NCI-H524 (cell line): ENCODE measurements around the gene STEAP2.
"Not testable (repeated sequence)": the region's sequence is repeated elsewhere in the genome, so short reads cannot be mapped to it uniquely, and the experiment has no call there.

Source experiments
- DNase-seq, 2 experiments: peaks; one replicate each; lab custom pipeline; 2025; lab: John Stamatoyannopoulos, UW

STEAP2 gene

DNA sequence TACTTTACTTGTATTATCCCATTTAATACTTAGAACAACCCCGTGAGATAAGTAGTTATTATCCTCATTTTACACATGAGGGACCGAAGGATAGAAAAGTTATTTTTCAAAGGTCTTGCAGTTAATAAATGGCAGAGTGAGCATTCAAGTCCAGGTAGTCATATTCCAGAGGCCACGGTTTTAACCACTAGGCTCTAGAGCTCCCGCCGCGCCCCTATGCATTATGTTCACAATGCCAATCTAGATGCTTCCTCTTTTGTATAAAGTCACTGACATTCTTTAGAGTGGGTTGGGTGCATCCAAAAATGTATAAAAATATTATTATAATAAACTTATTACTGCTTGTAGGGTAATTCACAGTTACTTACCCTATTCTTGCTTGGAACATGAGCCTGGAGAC is 22.0 kb downstream of the STEAP2 start:
- DNase-seq, result no peak

GRCh38 chr7:90236721-90237289 is 25.3 kb downstream of the STEAP2 start:
- peak in 1 of 2 experiments; percentile 52 for DNase-seq

GRCh38 chr7:90238022-90238421 is 26.5 kb downstream of the STEAP2 start:
- no peak for DNase-seq

- no peak for DNase-seq
These were observed 27.0 kb downstream of the STEAP2 start for GRCh38 chr7:90238583-90238982.

GRCh38 chr7:90239050-90239449 is 27.5 kb downstream of the STEAP2 start:
- DNase-seq, result no peak

DNA sequence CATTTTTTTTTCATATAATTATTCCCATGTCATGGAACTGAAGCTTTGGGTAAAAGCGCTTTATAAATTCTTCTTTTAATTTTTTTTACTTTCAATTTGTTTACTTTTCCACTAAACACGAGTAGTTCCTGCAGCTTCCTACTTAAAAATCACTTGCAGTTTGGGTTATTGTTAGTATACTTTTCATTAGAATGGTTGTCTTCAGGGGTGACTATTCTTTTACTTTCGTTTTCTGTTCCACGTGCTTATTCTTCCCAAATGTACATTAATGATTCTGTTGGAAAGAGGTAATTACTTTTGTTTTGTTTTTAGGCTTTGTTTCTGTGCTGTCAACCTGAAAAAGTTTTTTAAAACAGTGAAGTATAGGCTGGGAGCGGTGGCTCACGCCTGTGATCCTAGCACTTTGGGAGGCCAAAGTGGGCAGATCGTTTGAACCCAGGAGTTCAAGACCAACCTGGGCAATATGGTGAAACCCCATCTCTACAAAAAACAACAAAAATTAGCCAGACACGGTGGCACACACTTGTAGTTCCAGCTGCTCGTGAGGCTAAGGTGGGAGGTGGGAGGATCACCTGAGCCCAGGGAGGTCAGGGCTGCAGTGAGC is 28.2 kb downstream of the STEAP2 start:
- no peak for DNase-seq

GRCh38 chr7:90242369-90243168 is 31.0 kb downstream of the STEAP2 start:
- no peak for DNase-seq

DNA sequence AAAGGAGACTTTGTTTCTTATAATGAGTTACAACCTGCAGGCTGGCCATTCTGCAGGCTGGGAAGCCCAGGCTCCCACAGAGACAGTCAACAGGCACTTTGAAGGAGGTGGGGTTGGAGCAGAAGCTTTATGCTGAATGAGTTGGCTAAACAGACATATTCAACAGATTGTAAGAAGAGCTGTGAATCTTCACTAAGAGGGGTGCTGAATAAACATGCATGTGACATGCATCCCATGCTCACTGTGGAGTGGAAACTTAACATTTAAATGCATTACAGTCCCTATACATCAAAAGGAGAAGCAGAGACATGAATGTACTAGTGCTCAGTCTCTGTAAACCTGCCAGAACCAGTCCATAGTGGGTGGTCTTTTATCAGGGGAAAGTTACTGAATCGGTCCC is 32.0 kb downstream of the STEAP2 start:
- DNase-seq, result no peak

GRCh38 chr7:90244565-90244908 is 33.0 kb downstream of the STEAP2 start:
- DNase-seq, result no peak

- peak; percentile 57 to 87 for DNase-seq
These were observed 33.6 kb downstream of the STEAP2 start, which contains the start of gene CFAP69 for GRCh38 chr7:90244909-90245851. Gene CFAP69 (plus strand): TSS chr7:90245174. CDS start chr7:90245425, 251 bp downstream.

DNA sequence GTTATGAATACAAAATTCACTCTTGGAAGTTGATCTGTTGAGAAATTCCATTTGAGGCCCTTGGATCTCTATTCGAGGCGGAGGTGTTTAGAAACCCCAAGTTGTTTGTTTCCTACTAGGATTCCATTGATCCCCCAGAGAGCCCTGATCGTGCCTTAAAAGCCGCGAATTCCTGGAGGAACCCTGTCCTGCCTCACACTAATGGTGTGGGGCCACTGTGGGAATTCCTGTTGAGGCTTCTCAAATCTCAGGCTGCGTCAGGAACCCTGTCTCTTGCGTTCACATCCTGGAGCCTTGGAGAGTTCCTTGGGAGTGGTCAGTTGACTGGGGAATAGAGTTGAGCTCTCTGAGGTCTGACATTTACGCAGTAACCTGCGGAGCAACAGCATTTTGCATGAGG is 34.6 kb downstream of the STEAP2 start:
- DNase-seq, result no peak

GRCh38 chr7:90248706-90249105 is 37.2 kb downstream of the STEAP2 start:
- no peak for DNase-seq

- DNase-seq, result no peak
These were observed 39.2 kb downstream of the STEAP2 start for GRCh38 chr7:90250601-90251303.

GRCh38 chr7:90251304-90251635 is 39.7 kb downstream of the STEAP2 start:
- DNase-seq, result no peak

DNA sequence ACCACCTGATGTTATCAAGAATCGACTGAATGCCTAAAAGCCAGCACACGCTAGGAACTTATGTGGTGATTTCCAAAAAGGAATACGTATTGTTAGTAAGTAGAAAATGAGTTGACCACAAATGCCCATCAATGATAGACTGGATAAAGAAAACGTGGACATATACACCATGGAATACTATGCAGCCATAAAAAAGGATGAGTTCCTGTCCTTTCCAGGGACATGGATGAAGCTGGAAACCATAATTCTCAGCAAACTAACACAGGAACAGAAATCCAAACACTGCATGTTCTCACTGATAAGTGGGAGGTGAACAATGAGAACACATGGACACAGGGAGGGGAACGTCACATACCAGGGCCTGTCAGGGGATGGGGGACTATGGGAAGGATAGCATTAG is 44.5 kb downstream of the STEAP2 start:
- not testable (repeated sequence) for DNase-seq

DNA sequence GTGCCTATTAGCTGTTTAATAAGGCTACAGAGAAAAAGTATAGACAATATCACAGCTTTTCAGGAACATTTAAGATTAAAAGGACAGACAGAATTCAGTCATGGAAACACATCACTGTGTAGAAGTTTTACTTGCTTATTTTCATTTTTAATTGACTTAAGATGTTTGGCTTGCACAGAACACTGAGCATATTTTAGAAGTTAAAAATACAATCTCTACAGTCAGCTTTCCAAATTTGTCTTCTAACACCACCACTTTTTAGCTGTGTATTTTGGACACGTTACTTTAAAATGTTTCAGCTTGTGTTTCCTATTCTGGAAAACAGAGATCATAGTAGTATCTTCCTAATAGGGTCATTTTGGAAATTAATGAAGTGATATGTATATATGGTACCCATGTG is 45.2 kb downstream of the STEAP2 start:
- DNase-seq, result no peak

DNA sequence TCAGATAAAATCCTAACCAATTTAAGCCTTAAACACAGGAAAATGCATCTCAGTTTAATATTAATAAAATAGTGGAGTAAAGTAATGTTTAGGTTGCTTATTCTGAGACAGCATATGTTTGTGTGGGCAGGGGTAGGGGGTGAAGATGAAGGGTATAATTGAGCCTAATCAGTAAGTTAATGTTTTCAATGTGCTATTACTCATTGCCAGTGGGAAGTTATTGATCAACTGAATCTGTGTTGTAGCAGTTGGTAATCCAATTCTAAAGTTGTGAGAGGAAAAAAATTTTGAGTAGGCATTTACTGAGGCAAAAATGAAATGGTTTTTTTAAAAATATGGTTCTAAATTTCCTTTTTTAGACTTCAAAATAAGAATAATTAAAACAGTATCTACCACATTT is 49.9 kb downstream of the STEAP2 start:
- DNase-seq, result no peak

GRCh38 chr7:90262438-90262837 is 50.9 kb downstream of the STEAP2 start:
- peak in 1 of 2 experiments; percentile 6 for DNase-seq

GRCh38 chr7:90266808-90267207 is 55.3 kb downstream of the STEAP2 start:
- no peak for DNase-seq

DNA sequence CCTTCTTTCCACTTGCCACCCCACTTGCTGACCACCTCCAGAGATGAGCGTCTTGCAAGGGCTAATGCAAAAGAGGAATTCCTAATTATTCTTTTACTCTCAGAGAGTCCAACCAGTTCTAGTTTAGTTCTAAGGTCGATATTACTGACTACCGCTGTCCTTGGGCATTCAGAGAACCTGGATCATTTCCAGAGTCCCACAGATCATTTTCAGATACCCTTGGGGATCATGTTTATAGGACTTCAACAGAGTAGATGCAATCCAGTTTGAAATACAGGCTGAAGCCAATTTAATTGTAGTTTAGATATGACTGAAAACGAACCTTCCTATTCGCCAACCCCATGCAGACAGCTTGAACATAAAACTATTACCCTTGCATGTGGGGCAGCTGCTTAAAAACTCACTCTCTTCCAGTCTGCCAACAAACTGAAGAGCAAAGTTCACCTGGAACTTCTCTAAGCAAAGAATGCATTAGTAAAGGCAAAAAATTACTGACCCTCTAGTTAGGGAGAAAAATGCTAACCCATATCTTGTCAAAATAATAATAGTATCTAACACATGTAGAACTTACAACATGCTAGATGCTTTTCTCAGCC is 55.8 kb downstream of the STEAP2 start:
- DNase-seq, result no peak

GRCh38 chr7:90269163-90269562 is 57.6 kb downstream of the STEAP2 start:
- no peak for DNase-seq
